Measurements from ENCODE around the gene TSPAN18.

GRCh38 chr11:44885919-44886789 lies 159.4 kb downstream of the TSPAN18 start:
- TF ChIP-seq EP300 (IDR thresholded peaks at IDR 0.05) (no peak), CTCF (IDR thresholded peaks at IDR 0.05) (no peak)

Data from gastroesophageal sphincter (tissue), 3 donors.